GOT3 (cell line): ENCODE results near the gene TEX28.
"Not testable (repeated sequence)": the region's sequence is repeated elsewhere in the genome, so short reads cannot be mapped to it uniquely, and the experiment has no call there.

Experiments
- DNase-seq: peaks from one replicate; lab custom pipeline; 2025; ENCODE audit warnings: mixed read lengths; lab: John Stamatoyannopoulos, UW

TEX28 gene

GRCh38 chrX:154247377-154248045 is 47.4 kb downstream of the TEX28 start:
- not testable (repeated sequence) for DNase-seq

DNA sequence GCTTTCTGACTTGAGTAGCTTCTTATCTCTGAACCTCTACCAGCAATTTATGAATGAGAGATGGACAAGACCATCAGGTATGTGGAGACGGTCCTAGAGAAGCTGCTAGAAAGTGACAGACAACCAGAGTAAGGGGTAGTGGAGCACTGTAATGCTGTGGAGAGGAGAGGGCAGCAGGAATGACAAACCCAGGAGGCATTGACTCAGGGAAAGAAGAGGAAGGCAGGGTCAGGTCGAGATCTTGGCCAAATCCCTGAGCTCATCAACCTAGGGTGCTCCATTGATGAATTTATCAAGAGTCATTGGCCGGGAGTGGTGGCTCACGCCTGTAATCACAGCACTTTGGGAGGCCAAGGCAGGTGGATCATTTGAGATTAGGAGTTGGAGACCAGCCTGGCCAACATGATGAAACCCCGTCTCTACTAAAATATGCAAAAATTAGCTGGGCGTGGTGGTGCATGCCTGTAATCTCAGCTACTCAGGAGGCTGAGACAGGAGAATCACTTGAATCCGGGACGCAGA is 54.9 kb downstream of the TEX28 start:
- DNase-seq = not testable (repeated sequence)

DNA sequence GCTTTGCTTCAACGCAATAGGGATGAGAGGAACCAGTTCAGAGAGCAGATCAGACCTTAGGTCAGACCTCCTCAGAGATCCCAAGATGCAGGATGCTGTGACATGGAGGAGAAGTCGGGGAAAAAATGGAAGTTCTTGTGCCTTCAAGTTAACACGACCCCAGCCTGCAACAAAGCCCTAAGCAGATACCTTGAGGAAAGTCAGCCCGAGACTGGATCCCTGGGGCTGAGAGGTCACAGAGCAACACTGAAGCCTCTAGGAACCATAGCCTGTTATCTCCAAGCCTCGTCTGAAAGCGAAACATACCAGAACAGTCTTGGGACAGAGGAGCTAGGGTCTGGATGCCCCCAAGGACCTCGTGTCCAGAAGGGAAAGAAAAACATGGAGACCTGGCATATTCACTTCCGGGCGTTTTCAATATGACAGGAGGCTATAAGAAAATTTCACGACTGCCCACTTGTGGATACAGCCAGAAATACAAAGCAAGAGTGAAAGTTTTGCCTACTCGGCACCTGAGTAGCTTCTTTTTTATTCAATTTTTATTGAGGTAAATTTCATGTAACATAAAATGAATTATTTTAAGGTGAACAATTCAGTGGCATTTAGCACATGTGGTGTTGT is 55.9 kb downstream of the TEX28 start:
- DNase-seq = not testable (repeated sequence)

DNA sequence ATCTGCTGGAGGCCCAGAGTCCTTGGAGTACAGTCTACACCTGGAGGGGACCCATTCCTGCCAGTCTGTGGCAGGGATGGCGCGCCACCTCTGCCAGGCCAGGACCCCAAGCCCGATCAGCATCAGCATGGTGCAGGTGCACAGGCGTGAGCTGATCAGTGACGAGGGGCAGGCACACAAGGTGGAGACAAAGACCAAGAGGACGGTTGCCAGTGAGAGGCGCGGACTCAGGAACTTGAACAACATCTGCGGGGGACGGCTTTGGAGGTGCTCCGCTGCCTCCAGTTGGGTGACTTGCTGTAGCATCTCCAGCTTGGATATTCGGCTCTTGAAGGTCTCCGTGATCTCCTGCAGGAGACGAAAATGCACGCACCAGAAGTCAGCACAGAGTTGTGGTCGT is 61.3 kb downstream of the TEX28 start:
- not testable (repeated sequence) for DNase-seq

GRCh38 chrX:154231443-154231842 is 63.5 kb downstream of the TEX28 start:
- DNase-seq = not testable (repeated sequence)

- not testable (repeated sequence) for DNase-seq
These were observed 68.2 kb downstream of the TEX28 start for GRCh38 chrX:154226706-154227105.

GRCh38 chrX:154225292-154225691 is 69.6 kb downstream of the TEX28 start:
- not testable (repeated sequence) for DNase-seq
